Endothelial cell of umbilical vein (primary cell): ENCODE results near the gene SIX5. TPM values are rescaled to one million over a fixed set of nuclear protein-coding genes. Genes with fewer than 3 reads are reported as not detected.

Source experiments
- BruUV-seq: library from RNA; stranded (reverse); fragments of 400-500 nt; replicated peaks from 2 replicates; lab custom pipeline; 2021; lab: Mats Ljungman, UMichigan
- CTCF ChIA-PET: fragments of 300-600, 350-600 bp; sonication (Branson Sonifier 250); formaldehyde crosslinking; loops from one replicate; lab custom pipeline; 2021; ENCODE audit warnings: antibody characterized with exemption, inconsistent platforms; lab: Charles Lee
- POLR2A ChIA-PET: fragments of 300-600, 350-600 bp; sonication (Branson Sonifier 250); formaldehyde crosslinking; loops from one replicate; lab custom pipeline; 2021; ENCODE audit warnings: antibody characterized with exemption, inconsistent platforms; lab: Charles Lee
- DNase-seq: peaks from one replicate; pipeline ENCODE4 v3.0.0-alpha.2; 2011; ENCODE audit warnings: low read depth, low spot score
- FAIRE-seq: peaks from 2 replicates; lab custom pipeline; 2011; peaks lifted over from hg19 to GRCh38; lab: Jason Lieb, UNC
- H2AFZ ChIP-seq: 2 replicates; pipeline ENCODE4 v1.6.0; 2012; ENCODE audit warnings: low read depth, low read length, control low read depth, inconsistent platforms
- H3K27ac ChIP-seq: 2 replicates; pipeline ENCODE4 v1.5.1; 2011; ENCODE audit warnings: low read depth, mild to moderate bottlenecking, control low read depth, low read length, moderate library complexity; ENCODE audit not compliant: insufficient read depth
- H3K27me3 ChIP-seq, 2 experiments: 2 replicates each; pipeline versions ENCODE4 v1.6.0 to v1.6.1; 2011; ENCODE audit warnings: low read length in 2 of 2, mixed read lengths in 1 of 2; ENCODE audit not compliant: control insufficient read depth in 2 of 2, insufficient read depth in 2 of 2
- H3K36me3 ChIP-seq, 2 experiments: 2 replicates in 1 of 2; 3 replicates in 1 of 2; pipeline ENCODE4 v1.5.1; 2011; ENCODE audit warnings: low read length in 2 of 2, mild to moderate bottlenecking in 1 of 2, moderate library complexity in 1 of 2; ENCODE audit not compliant: control insufficient read depth in 2 of 2, insufficient read depth in 2 of 2; ENCODE audit errors: extremely low read depth in 1 of 2
- H3K4me1 ChIP-seq: 3 replicates; pipeline ENCODE4 v1.5.1; 2011; ENCODE audit warnings: mild to moderate bottlenecking, low read length; ENCODE audit not compliant: control insufficient read depth, insufficient read depth; ENCODE audit errors: extremely low read depth
- H3K4me2 ChIP-seq: 2 replicates; pipeline ENCODE4 v1.6.1; 2011; ENCODE audit warnings: low read length, control low read depth, mixed read lengths; ENCODE audit not compliant: insufficient read depth
- H3K4me3 ChIP-seq, 3 experiments: fragments of 200-600 bp in 1 of 3; sonication (generic), shearing (Covaris generic) in 1 of 3; replicated peaks in 1 of 3; 2 replicates each; pipeline ENCODE4 v1.5.1; 2011 to 2016; ENCODE audit warnings: control low read depth in 3 of 3, low read length in 3 of 3, mild to moderate bottlenecking in 2 of 3, inconsistent platforms in 1 of 3, low read depth in 1 of 3, moderate library complexity in 1 of 3; ENCODE audit not compliant: insufficient read depth in 1 of 3
- H3K79me2 ChIP-seq: 2 replicates; pipeline ENCODE4 v1.6.0; 2012; ENCODE audit warnings: low read length, inconsistent platforms; ENCODE audit not compliant: control insufficient read depth, insufficient read depth
- H3K9ac ChIP-seq: replicated peaks from 2 replicates; pipeline ENCODE3; 2011; ENCODE audit warnings: low read length, control low read depth; ENCODE audit not compliant: insufficient read depth; ENCODE audit errors: extremely low read depth
- H3K9me1 ChIP-seq: replicated peaks from 3 replicates; pipeline ENCODE4 v1.6.0; 2011; ENCODE audit warnings: mild to moderate bottlenecking, low read length; ENCODE audit not compliant: control insufficient read depth, insufficient read depth; ENCODE audit errors: extremely low read depth
- H3K9me3 ChIP-seq: replicated peaks from 2 replicates; pipeline ENCODE4 v1.5.1; 2012; ENCODE audit warnings: low read length, inconsistent platforms; ENCODE audit not compliant: control insufficient read depth, insufficient read depth
- H4K20me1 ChIP-seq: replicated peaks from 2 replicates; pipeline ENCODE3; 2011; ENCODE audit warnings: mild to moderate bottlenecking, low read length; ENCODE audit not compliant: control insufficient read depth, insufficient read depth; ENCODE audit errors: extremely low read depth
- CTCF ChIP-seq, 2 donors: IDR thresholded peaks; 1 replicate in 1 of 2; 2 replicates in 1 of 2; pipeline ENCODE4 v1.5.1; 2011; ENCODE audit warnings: low read length in 2 of 2, mild to moderate bottlenecking in 2 of 2, moderate library complexity in 2 of 2, control low read depth in 1 of 2, inconsistent platforms in 1 of 2, low read depth in 1 of 2; ENCODE audit not compliant: insufficient read depth in 1 of 2; ENCODE audit errors: extremely low read depth in 1 of 2
- EZH2 ChIP-seq: IDR thresholded peaks from 2 replicates; pipeline ENCODE4 v1.6.1; 2012; ENCODE audit warnings: borderline replicate concordance, low read depth, mild to moderate bottlenecking, moderate library complexity, low read length, inconsistent platforms; ENCODE audit not compliant: severe bottlenecking
- FOS ChIP-seq: IDR thresholded peaks from 2 replicates; pipeline ENCODE4 v1.6.1; 2011; ENCODE audit warnings: mild to moderate bottlenecking, low read length, moderate library complexity, borderline replicate concordance; ENCODE audit not compliant: insufficient read depth
- GATA2 ChIP-seq: IDR thresholded peaks from 2 replicates; pipeline ENCODE4 v1.7.0; 2011; ENCODE audit warnings: low read depth, mild to moderate bottlenecking, moderate library complexity, mixed read lengths, low read length; ENCODE audit not compliant: insufficient read length, insufficient read depth
- JUN ChIP-seq: IDR thresholded peaks from 2 replicates; pipeline ENCODE4 v1.6.1; 2011; ENCODE audit warnings: borderline replicate concordance, low read depth; ENCODE audit not compliant: insufficient read length, insufficient read depth
- MAX ChIP-seq: IDR thresholded peaks from 2 replicates; pipeline ENCODE4 v1.6.1; 2011; ENCODE audit not compliant: insufficient read depth, insufficient read length
- MYC ChIP-seq: IDR thresholded peaks from one replicate; pipeline ENCODE4 v1.6.1; 2011; ENCODE audit warnings: mild to moderate bottlenecking, low read depth, low read length
- POLR2A ChIP-seq: IDR thresholded peaks from 2 replicates; pipeline ENCODE4 v1.6.1; 2012; ENCODE audit warnings: low read depth, mild to moderate bottlenecking, control low read depth, low read length
- POLR2AphosphoS5 ChIP-seq: IDR thresholded peaks from 2 replicates; pipeline ENCODE4 v1.6.1; 2012; ENCODE audit warnings: low read depth, mild to moderate bottlenecking, control low read depth, low read length, moderate library complexity; ENCODE audit not compliant: insufficient read depth
- dilution Hi-C: fragments of 300-500 bp; cut with MboI; formaldehyde crosslinking; loops from one replicate; pipeline ENCODE4 v1.15.0; 2019; ENCODE audit warnings: low sequenced_read_pairs; ENCODE audit not compliant: extremely low pct_ligation_motif_present
- intact Hi-C: fragments of 100-400 bp; cut with micrococcal nuclease; formaldehyde crosslinking; loops from one replicate; pipeline ENCODE4 v1.10.0; 2022
- polyA plus RNA-seq, 4 experiments: library from polyadenylated mRNA; depleted of rRNA in 3 of 4; stranded (reverse) in 3 of 4; unstranded in 1 of 4; fragments of >200 nt; gene quantifications; 2 replicates each; pipeline versions ENCODE4 v1.2.1 to v1.2.3, GENCODE V29; 2011 to 2012; ENCODE audit warnings: missing spikeins in 1 of 4
- total RNA-seq: library from RNA; stranded (reverse); gene quantifications from 2 replicates; pipeline ENCODE4 v1.2.3, GENCODE V29; 2021

Gene SIX5
- total and polyA plus RNA-seq, 2 donors (not counting 3 experiments of a cell fraction or from before 2014, with no cell fraction given) = 13.1 to 16.7 TPM

GRCh38 chr19:45761714-45762113, 7.3 kb downstream of the SIX5 start:
- no peak for TF ChIP-seq MYC
- TF ChIP-seq FOS = no peak
- no peak for TF ChIP-seq EZH2
- no peak for TF ChIP-seq GATA2
- TF ChIP-seq MAX = no peak
- no peak for TF ChIP-seq POLR2AphosphoS5
- no peak for TF ChIP-seq CTCF (IDR thresholded peaks at IDR 0.05; ENCODE audit: extremely low read depth in 1 of 2, insufficient read depth in 1 of 2, low read depth in 1 of 2, low read length in 2 of 2)
- no peak for TF ChIP-seq JUN
- no peak for TF ChIP-seq POLR2A
- Histone ChIP-seq H3K36me3 (no peaks in the 10 kb centered on the region), H3K27ac (no peak overlapping the region), H3K9me3 (no peaks in the 10 kb centered on the region), H3K9me1 (no peaks in the 10 kb centered on the region), H3K79me2 (no peaks in the 10 kb centered on the region), H3K4me3 (no peak overlapping the region), H3K27me3 (no peaks in the 10 kb centered on the region), H2AFZ (no peak overlapping the region), H3K4me2 (no peak overlapping the region), H3K4me1 (peaks cover 2% of the 10 kb centered on the region), H4K20me1 (no peaks in the 10 kb centered on the region), H3K9ac (no peak overlapping the region)
- DNase-seq (no peak), FAIRE-seq (no peak)
- dilution Hi-C loops (no loop called here), intact Hi-C loops (no loop called here)
- ChIA-PET CTCF (interaction anchor here (0.5 kb wide), 1 partner anchor 54 kb away, joined by 3 read pairs; no protein-coding TSS in a partner anchor), POLR2A (no interaction called here)
- BruUV-seq = no TSS peak
